GM19043 (cell line): Measurements from ENCODE around the gene KNSTRN.

Source experiments
- ATAC-seq: cut with Tn5 transposase; IDR thresholded peaks from one replicate; pipeline ENCODE4 v1.9.1; 2021; ENCODE audit warnings: low read depth; ENCODE audit not compliant: unreplicated experiment

The KNSTRN gene

GRCh38 chr15:40443846-40444245 lies 61.3 kb downstream of the KNSTRN start:
- ATAC-seq: no peak
